ENCODE results near the gene LRRK1. TPM values are rescaled to one million over a fixed set of nuclear protein-coding genes. Genes with fewer than 3 reads are reported as not detected.

The LRRK1 gene
- total RNA-seq, 4 donors from 2014 or later = 5.7 to 12.0 (median 10.0) TPM

GRCh38 chr15:100999369-100999768 is 80.2 kb downstream of the LRRK1 start:
- TF ChIP-seq, protein P1, sequence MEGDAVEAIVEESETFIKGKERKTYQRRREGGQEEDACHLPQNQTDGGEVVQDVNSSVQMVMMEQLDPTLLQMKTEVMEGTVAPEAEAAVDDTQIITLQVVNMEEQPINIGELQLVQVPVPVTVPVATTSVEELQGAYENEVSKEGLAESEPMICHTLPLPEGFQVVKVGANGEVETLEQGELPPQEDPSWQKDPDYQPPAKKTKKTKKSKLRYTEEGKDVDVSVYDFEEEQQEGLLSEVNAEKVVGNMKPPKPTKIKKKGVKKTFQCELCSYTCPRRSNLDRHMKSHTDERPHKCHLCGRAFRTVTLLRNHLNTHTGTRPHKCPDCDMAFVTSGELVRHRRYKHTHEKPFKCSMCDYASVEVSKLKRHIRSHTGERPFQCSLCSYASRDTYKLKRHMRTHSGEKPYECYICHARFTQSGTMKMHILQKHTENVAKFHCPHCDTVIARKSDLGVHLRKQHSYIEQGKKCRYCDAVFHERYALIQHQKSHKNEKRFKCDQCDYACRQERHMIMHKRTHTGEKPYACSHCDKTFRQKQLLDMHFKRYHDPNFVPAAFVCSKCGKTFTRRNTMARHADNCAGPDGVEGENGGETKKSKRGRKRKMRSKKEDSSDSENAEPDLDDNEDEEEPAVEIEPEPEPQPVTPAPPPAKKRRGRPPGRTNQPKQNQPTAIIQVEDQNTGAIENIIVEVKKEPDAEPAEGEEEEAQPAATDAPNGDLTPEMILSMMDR (IDR thresholded peaks at IDR 0.05) = no peak
- no peak for TF ChIP-seq POLR2A (IDR thresholded peaks at IDR 0.05)
- H3K27ac ChIP-seq = no peak overlapping the region
- 76 to 91% methylated on average over 3 of the region's 3 CpGs for WGBS, 2 donors
- no peaks in the 10 kb centered on the region for H3K27me3 ChIP-seq
- intact Hi-C loops (cut with DNase I) = no loop called here
- peaks cover 0 to 13% (median 0%) of the 10 kb centered on the region in 3 donors for H3K4me1 ChIP-seq
- no peak overlapping the region for H3K4me3 ChIP-seq
- H3K36me3 ChIP-seq = peaks cover 0 to 33% (median 0%) of the 10 kb centered on the region in 3 donors
- no peaks in the 10 kb centered on the region for H3K9me3 ChIP-seq
- no peak for DNase-seq

DNA sequence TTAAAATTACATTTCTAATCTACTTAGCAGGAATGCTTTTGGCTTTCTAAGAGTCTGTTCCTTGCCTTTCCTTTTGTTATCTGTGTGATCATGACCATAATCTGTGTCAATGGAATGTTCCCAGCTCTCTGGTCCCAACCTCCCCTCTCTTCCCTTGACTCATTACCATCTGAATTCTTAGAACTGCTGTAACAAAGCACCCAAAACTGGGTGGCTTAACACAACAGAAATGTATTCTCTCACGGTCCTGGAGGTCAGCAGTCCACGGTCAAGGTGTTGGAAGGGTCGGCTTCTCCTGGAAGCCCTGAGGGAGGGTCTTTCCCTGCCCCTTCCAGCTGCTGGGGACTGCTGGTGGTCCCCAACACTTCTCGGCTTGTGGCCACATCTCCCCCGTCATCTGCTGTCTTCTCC is 81.1 kb downstream of the LRRK1 start:
- Histone ChIP-seq H3K4me1 (peaks cover 0 to 9% (median 0%) of the 10 kb centered on the region in 3 donors), H3K27me3 (no peaks in the 10 kb centered on the region), H3K9me3 (peaks cover 0 to 6% (median 0%) of the 10 kb centered on the region in 3 donors), H3K27ac (no peak overlapping the region), H3K36me3 (peaks cover 0 to 24% (median 0%) of the 10 kb centered on the region in 3 donors), H3K4me3 (no peak overlapping the region)
- WGBS, 2 donors = 88% methylated on average over 4 to 5 of the region's 5 CpGs
- DNase-seq = no peak
- intact Hi-C loops (cut with DNase I) = no loop called here
- TF ChIP-seq, protein P1 (IDR thresholded peaks at IDR 0.05) = no peak

DNA sequence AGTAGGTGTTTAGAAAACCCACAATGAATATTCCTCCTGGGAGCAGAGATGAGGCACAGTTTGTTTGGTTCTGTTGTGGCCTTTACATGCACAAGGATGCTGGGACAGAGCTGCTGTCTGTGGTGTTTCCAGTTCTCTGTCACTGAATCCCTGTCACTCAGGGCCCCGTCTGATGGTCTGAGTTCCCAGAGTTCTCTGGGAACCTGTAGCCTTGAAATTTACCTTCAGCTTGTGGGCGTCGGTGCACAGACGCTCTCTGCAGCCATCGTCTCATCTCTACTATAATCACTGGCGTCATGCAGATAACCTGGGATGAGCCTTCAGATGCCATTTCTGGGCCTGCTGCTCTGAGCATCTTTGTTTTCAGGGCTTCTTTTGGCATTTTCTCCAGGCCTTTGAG is 81.9 kb downstream of the LRRK1 start:
- peaks cover 0 to 6% (median 0%) of the 10 kb centered on the region in 3 donors for H3K9me3 ChIP-seq
- peaks cover 0 to 3% (median 0%) of the 10 kb centered on the region in 3 donors for H3K4me1 ChIP-seq
- WGBS, 2 donors = 90 to 95% methylated on average over 6 of the region's 6 CpGs
- no peak overlapping the region for H3K4me3 ChIP-seq
- intact Hi-C loops (cut with DNase I) = no loop called here
- no peak overlapping the region for H3K27ac ChIP-seq
- no peaks in the 10 kb centered on the region for H3K27me3 ChIP-seq
- H3K36me3 ChIP-seq = peaks cover 0 to 20% (median 0%) of the 10 kb centered on the region in 3 donors
- DNase-seq = no peak
- TF ChIP-seq, protein P1 (IDR thresholded peaks at IDR 0.05) = no peak
- no peak for TF ChIP-seq POLR2A (IDR thresholded peaks at IDR 0.05)

DNA sequence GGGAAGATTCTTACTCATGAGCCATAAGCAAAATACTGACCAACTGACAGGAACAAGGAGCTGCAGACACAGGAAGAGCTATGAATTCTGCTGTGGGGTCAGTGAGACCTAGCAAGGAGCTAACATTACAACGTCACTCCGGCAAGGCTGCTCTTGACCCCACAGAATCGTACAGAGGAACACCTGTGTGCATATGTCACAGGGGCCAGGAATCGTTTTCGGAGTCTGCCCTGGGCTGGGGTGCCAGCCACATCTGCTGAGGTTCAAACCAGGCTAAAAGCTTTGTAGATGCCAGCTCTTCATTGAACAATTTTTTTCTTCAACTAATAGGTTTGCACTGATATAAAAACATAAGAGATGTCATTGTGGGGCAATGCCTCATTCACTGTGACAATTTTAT is 82.6 kb downstream of the LRRK1 start:
- intact Hi-C loops (cut with DNase I) = no loop called here
- H3K27me3 ChIP-seq = no peaks in the 10 kb centered on the region
- H3K9me3 ChIP-seq = peaks cover 0 to 6% (median 0%) of the 10 kb centered on the region in 3 donors
- peaks cover 0 to 18% (median 0%) of the 10 kb centered on the region in 3 donors for H3K36me3 ChIP-seq
- H3K27ac ChIP-seq = no peak overlapping the region
- H3K4me3 ChIP-seq = no peak overlapping the region
- TF ChIP-seq POLR2A (IDR thresholded peaks at IDR 0.05) = no peak
- TF ChIP-seq, protein P1 (IDR thresholded peaks at IDR 0.05) = no peak
- peaks cover 0 to 2% (median 0%) of the 10 kb centered on the region in 3 donors for H3K4me1 ChIP-seq
- 91 to 92% methylated on average over 4 to 5 of the region's 5 CpGs for whole genome bisulfite sequencing, 2 donors
- no peak for DNase-seq

DNA sequence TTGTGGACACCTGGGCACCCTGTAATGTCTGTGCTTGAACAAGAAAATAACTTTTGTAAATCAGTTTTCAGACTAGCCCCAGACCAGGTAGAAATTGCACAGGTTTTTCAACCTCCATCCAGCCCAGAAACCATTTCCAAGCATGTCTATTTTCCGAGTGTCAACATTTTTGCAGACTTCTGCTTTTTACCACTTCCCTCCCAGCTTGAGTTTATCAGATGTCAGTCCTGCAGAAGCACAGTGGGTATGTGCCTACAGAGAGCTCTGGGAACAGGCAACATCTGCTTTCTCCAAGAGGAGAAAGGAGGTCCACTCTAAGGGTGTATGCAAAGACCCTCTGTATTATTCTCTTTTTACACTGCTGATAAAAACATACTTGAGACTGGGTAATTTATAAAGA is 83.9 kb downstream of the LRRK1 start:
- 75 to 92% methylated on average over 1 of the region's 1 CpG for WGBS, 2 donors
- Histone ChIP-seq H3K9me3 (peaks cover 0 to 6% (median 0%) of the 10 kb centered on the region in 3 donors), H3K27me3 (no peaks in the 10 kb centered on the region), H3K36me3 (peaks cover 0 to 18% (median 0%) of the 10 kb centered on the region in 3 donors), H3K27ac (no peak overlapping the region), H3K4me3 (no peak overlapping the region), H3K4me1 (peaks cover 0 to 15% (median 9%) of the 10 kb centered on the region in 3 donors)
- DNase-seq = no peak
- TF ChIP-seq, protein P1 (IDR thresholded peaks at IDR 0.05) = no peak
- TF ChIP-seq POLR2A (IDR thresholded peaks at IDR 0.05) = no peak
- intact Hi-C loops (cut with DNase I) = no loop called here

Data from esophagus squamous epithelium (tissue), 5 donors.